ENCODE data around the gene MATN3.

The MATN3 gene

GRCh38 chr2:19949071-19949470 lies 63.4 kb downstream of the MATN3 start:
- H3K4me1 ChIP-seq (ENCODE audit: insufficient read depth, low read length): peaks cover 9% of the 10 kb centered on the region
- H3K36me3 ChIP-seq (ENCODE audit: insufficient read depth, low read length): no peaks in the 10 kb centered on the region
- H3K9me3 ChIP-seq (ENCODE audit: control insufficient read depth, insufficient read depth, low read length): no peaks in the 10 kb centered on the region
- H3K9ac ChIP-seq (ENCODE audit: low read depth, low read length): no peak overlapping the region

- Histone ChIP-seq H3K9me3 (ENCODE audit: control insufficient read depth, insufficient read depth, low read length) (no peaks in the 10 kb centered on the region), H3K36me3 (ENCODE audit: insufficient read depth, low read length) (no peaks in the 10 kb centered on the region), H3K4me1 (ENCODE audit: insufficient read depth, low read length) (peaks cover 20% of the 10 kb centered on the region), H3K9ac (ENCODE audit: low read depth, low read length) (no peak overlapping the region)
Measured at GRCh38 chr2:19947184-19947940, 65.1 kb downstream of the MATN3 start.

- no peak overlapping the region for H3K9ac ChIP-seq (ENCODE audit: low read depth, low read length)
- no peaks in the 10 kb centered on the region for H3K9me3 ChIP-seq (ENCODE audit: control insufficient read depth, insufficient read depth, low read length)
- no peaks in the 10 kb centered on the region for H3K36me3 ChIP-seq (ENCODE audit: insufficient read depth, low read length)
- peaks cover 20% of the 10 kb centered on the region for H3K4me1 ChIP-seq (ENCODE audit: insufficient read depth, low read length)
Measured at GRCh38 chr2:19944205-19944845, 68.1 kb downstream of the MATN3 start.

- H3K36me3 ChIP-seq (ENCODE audit: insufficient read depth, low read length): no peaks in the 10 kb centered on the region
- H3K9me3 ChIP-seq (ENCODE audit: control insufficient read depth, insufficient read depth, low read length): no peaks in the 10 kb centered on the region
- no peak overlapping the region for H3K9ac ChIP-seq (ENCODE audit: low read depth, low read length)
- H3K4me1 ChIP-seq (ENCODE audit: insufficient read depth, low read length): peaks cover 20% of the 10 kb centered on the region
Measured at GRCh38 chr2:19943189-19943588, 69.3 kb downstream of the MATN3 start.

- Histone ChIP-seq H3K36me3 (ENCODE audit: insufficient read depth, low read length) (no peaks in the 10 kb centered on the region), H3K9ac (ENCODE audit: low read depth, low read length) (no peak overlapping the region), H3K4me1 (ENCODE audit: insufficient read depth, low read length) (peaks cover 20% of the 10 kb centered on the region), H3K9me3 (ENCODE audit: control insufficient read depth, insufficient read depth, low read length) (no peaks in the 10 kb centered on the region)
Measured at GRCh38 chr2:19942199-19942598, 70.3 kb downstream of the MATN3 start.
